Breast epithelium (tissue), 4 donors: ENCODE measurements around the gene ABHD2. TPM values are rescaled to one million over a fixed set of nuclear protein-coding genes. Genes with fewer than 3 reads are reported as not detected.
A peak's percentile ranks its signal among the peaks of the same experiment; 100 is the strongest.
"Not testable (repeated sequence)": the region's sequence is repeated elsewhere in the genome, so short reads cannot be mapped to it uniquely, and the experiment has no call there.

Experiments
- DNase-seq, 2 donors: peaks; one replicate each; pipeline ENCODE4 v3.0.0-alpha.2; 2019; ENCODE audit warnings: low spot score in 2 of 2
- H3K27ac ChIP-seq, 2 donors: fragments of 200-600 bp; sonication (generic) in 1 of 2; one replicate each; pipeline ENCODE4 v1.5.1; 2016 to 2019; ENCODE audit warnings: mild to moderate bottlenecking in 1 of 2
- H3K27me3 ChIP-seq, 2 donors: fragments of 200-600 bp; sonication (generic) in 1 of 2; one replicate each; pipeline versions ENCODE4 v1.5.1 to v1.6.0; 2017 to 2019; ENCODE audit warnings: control low read depth in 1 of 2, mild to moderate bottlenecking in 1 of 2
- H3K36me3 ChIP-seq: fragments of 200-600 bp; one replicate; pipeline ENCODE4 v1.5.1; 2019
- H3K4me1 ChIP-seq, 2 donors: fragments of 200-600 bp; sonication (generic); one replicate each; pipeline ENCODE4 v1.5.1; 2016 to 2019; ENCODE audit warnings: control low read depth in 1 of 2
- H3K4me3 ChIP-seq, 3 donors: fragments of 200-600 bp; sonication (generic); 1 replicate in 2 of 3; 2 replicates in 1 of 3; pipeline ENCODE4 v1.5.1; 2016 to 2019; ENCODE audit warnings: mild to moderate bottlenecking in 3 of 3, moderate library complexity in 2 of 3
- H3K9me3 ChIP-seq, 2 donors: fragments of 200-600 bp; sonication (generic) in 1 of 2; one replicate each; pipeline ENCODE4 v1.5.1; 2016 to 2019; ENCODE audit warnings: control low read depth in 1 of 2
- POLR2A ChIP-seq: fragments of 450-650 bp; IDR thresholded peaks from one replicate; pipeline ENCODE4 v1.6.1; 2016; ENCODE audit warnings: antibody characterized with exemption, mild to moderate bottlenecking, moderate library complexity
- POLR2AphosphoS5 ChIP-seq, 3 donors: sonication (generic); formaldehyde crosslinking; IDR thresholded peaks; one replicate each; pipeline ENCODE4 v1.6.1; 2017; ENCODE audit warnings: antibody characterized with exemption in 3 of 3
- intact Hi-C: fragments of 100-400 bp; cut with DNase I; formaldehyde crosslinking; loops from one replicate; pipeline ENCODE4 v1.15.1; 2023; ENCODE audit warnings: low total_unique reads
- total RNA-seq, 3 donors: library from RNA; depleted of rRNA; stranded (reverse); fragments of >200 nt; gene quantifications; one replicate each; pipeline ENCODE4 v1.1.0, GENCODE V29; 2016
- TF ChIP-seq, protein P1 (sequence below), 3 donors: fragments of 450-650 bp; IDR thresholded peaks; one replicate each; pipeline ENCODE4 v1.5.1; 2016 to 2017; ENCODE audit warnings: antibody characterized with exemption in 3 of 3, mild to moderate bottlenecking in 3 of 3, moderate library complexity in 3 of 3

ABHD2 gene, protein sequence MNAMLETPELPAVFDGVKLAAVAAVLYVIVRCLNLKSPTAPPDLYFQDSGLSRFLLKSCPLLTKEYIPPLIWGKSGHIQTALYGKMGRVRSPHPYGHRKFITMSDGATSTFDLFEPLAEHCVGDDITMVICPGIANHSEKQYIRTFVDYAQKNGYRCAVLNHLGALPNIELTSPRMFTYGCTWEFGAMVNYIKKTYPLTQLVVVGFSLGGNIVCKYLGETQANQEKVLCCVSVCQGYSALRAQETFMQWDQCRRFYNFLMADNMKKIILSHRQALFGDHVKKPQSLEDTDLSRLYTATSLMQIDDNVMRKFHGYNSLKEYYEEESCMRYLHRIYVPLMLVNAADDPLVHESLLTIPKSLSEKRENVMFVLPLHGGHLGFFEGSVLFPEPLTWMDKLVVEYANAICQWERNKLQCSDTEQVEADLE
- total RNA-seq, result 10 to 100 TPM; 76.7 to 91.2 (median 80.3) TPM

DNA sequence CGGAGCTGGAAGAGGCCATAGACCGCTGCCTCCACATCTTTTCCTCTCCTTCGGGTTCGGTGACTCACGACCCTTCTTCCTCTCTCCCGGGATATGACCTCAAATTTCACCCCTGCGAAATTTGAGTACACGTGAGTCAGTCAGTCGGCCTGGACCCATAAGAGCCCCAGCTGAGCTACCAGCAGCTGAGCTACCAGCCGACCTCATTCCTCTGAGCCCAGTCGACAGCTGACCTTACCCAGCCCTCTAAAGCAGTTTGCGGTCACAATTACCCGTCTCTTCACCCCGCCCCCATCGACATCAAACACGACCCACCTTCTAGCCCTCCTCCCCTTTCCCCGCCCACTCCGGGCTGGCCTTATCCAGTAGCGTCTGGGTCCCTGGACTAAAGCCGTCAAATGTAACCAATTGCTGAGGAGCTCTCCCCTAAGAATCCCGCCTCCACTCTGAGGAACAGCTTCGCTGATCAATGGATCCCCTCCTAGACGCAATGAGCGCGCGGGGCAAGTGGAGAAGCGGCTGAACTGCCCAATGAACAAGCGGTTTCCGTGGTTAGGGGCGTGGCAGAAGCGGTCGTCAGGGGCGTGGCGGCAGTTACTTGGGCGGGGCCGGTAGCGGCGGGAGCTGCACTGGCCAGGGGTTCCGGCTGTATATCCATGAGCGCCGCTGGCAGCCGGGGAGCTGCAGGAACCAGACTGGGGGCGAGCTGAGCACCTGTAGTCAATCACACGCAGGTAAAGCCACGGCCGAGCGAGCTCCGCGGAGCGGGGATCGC, at the start of gene ABHD2:
Gene ABHD2, plus strand, starts transcription at position 627 of the 775 bp plus-strand sequence. CDS start 27,872 bp downstream, outside the sequence.
- DNase-seq, result peak; percentile 99
- intact Hi-C loops, result no loop called here
- peaks cover 0 to 3% of the 10 kb centered on the region in 2 donors for H3K4me1 ChIP-seq
- TF ChIP-seq POLR2A (no peak), POLR2AphosphoS5 (IDR thresholded peaks at IDR 0.05) (peak; percentile 35 to 67 (median 62))
- H3K27me3 ChIP-seq, result no peaks in the 10 kb centered on the region
- no peaks in the 10 kb centered on the region for H3K9me3 ChIP-seq
- no peaks in the 10 kb centered on the region for H3K36me3 ChIP-seq
- peak within 1 kb of the TSS; percentile 71 to 97 (median 80) for H3K4me3 ChIP-seq
- H3K27ac ChIP-seq, result peak within 1 kb of the TSS; percentile 89 to 93

DNA sequence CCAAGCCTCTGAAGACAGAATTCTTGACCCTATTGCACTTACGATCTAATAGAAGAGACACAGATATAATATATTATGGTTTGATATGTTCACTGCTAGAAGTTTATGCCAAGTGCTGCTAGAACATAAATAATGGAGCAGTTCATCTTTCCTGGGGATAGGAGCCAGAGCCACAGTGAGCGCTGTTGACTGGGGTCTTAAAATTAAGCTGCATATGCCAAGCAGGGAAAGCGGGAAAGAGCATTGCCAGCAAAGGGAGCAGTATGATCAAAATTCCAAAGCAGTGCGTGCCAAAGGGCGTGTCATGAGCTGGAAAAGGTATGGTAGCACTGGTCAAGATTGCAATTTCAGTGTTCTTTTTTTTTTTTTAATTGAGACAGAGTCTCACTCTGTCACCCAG, 49.1 kb upstream of the ABHD2 start:
- intact Hi-C loops, result no loop called here
- Histone ChIP-seq H3K36me3 (no peaks in the 10 kb centered on the region), H3K27ac (no peak overlapping the region), H3K9me3 (no peaks in the 10 kb centered on the region), H3K4me1 (no peaks in the 10 kb centered on the region), H3K4me3 (no peak overlapping the region), H3K27me3 (no peaks in the 10 kb centered on the region)
- TF ChIP-seq, protein P1, sequence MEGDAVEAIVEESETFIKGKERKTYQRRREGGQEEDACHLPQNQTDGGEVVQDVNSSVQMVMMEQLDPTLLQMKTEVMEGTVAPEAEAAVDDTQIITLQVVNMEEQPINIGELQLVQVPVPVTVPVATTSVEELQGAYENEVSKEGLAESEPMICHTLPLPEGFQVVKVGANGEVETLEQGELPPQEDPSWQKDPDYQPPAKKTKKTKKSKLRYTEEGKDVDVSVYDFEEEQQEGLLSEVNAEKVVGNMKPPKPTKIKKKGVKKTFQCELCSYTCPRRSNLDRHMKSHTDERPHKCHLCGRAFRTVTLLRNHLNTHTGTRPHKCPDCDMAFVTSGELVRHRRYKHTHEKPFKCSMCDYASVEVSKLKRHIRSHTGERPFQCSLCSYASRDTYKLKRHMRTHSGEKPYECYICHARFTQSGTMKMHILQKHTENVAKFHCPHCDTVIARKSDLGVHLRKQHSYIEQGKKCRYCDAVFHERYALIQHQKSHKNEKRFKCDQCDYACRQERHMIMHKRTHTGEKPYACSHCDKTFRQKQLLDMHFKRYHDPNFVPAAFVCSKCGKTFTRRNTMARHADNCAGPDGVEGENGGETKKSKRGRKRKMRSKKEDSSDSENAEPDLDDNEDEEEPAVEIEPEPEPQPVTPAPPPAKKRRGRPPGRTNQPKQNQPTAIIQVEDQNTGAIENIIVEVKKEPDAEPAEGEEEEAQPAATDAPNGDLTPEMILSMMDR (IDR thresholded peaks at IDR 0.05), result no peak
- no peak for TF ChIP-seq POLR2A
- no peak for TF ChIP-seq POLR2AphosphoS5 (IDR thresholded peaks at IDR 0.05)
- DNase-seq, result no peak

DNA sequence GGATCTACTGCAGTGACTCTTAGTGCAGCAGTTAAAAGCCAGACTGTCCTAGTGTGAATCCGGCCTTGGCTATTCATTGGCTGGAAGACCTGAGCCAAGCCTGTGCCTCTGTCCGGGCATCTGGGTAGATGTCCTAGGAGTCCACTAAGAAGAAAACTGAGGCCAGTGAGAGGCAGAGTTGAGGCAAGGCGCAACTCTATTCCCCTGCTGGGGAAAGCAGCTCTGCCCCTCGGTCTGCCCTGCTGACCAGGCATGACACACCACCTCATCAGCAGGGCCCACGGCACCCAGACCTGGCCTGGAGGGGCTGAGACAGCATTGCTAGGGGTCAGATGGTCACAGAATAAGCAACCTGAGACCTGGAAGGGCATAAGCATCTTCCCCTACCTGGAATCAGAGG, 46.7 kb upstream of the ABHD2 start:
- DNase-seq, result no peak
- Histone ChIP-seq H3K9me3 (no peaks in the 10 kb centered on the region), H3K27ac (peak overlapping the region in 1 of 2 donors; percentile 4), H3K36me3 (no peaks in the 10 kb centered on the region), H3K27me3 (no peaks in the 10 kb centered on the region), H3K4me1 (no peaks in the 10 kb centered on the region), H3K4me3 (no peak overlapping the region)
- intact Hi-C loops, result no loop called here
- TF ChIP-seq, protein P1 (IDR thresholded peaks at IDR 0.05), result no peak
- TF ChIP-seq POLR2A (no peak), POLR2AphosphoS5 (IDR thresholded peaks at IDR 0.05) (no peak)

DNA sequence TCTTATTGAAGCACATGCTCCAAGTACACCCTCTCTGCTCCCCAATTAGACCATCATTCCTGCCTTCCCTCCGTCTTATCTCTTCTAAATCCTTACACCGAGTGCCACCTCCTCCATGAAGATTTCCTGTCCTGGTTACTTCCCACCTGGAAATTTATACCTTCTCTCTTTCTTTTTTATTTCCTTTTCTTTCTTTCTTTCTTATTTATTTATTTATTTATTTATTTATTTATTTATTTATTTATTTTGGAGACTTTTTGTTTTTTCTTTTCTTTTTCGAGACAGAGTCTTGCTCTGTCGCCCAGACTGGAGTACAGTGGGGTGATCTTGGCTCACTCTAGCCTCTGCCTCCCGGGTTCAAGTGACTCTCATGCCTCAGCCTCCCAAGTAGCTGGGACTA, 45.9 kb upstream of the ABHD2 start:
- no peaks in the 10 kb centered on the region for H3K9me3 ChIP-seq
- no peak overlapping the region for H3K4me3 ChIP-seq
- no peaks in the 10 kb centered on the region for H3K27me3 ChIP-seq
- H3K27ac ChIP-seq, result no peak overlapping the region
- no peaks in the 10 kb centered on the region for H3K36me3 ChIP-seq
- TF ChIP-seq POLR2A (no peak), POLR2AphosphoS5 (IDR thresholded peaks at IDR 0.05) (no peak)
- TF ChIP-seq, protein P1 (IDR thresholded peaks at IDR 0.05), result no peak
- intact Hi-C loops, result no loop called here
- no peaks in the 10 kb centered on the region for H3K4me1 ChIP-seq
- DNase-seq, result no peak

DNA sequence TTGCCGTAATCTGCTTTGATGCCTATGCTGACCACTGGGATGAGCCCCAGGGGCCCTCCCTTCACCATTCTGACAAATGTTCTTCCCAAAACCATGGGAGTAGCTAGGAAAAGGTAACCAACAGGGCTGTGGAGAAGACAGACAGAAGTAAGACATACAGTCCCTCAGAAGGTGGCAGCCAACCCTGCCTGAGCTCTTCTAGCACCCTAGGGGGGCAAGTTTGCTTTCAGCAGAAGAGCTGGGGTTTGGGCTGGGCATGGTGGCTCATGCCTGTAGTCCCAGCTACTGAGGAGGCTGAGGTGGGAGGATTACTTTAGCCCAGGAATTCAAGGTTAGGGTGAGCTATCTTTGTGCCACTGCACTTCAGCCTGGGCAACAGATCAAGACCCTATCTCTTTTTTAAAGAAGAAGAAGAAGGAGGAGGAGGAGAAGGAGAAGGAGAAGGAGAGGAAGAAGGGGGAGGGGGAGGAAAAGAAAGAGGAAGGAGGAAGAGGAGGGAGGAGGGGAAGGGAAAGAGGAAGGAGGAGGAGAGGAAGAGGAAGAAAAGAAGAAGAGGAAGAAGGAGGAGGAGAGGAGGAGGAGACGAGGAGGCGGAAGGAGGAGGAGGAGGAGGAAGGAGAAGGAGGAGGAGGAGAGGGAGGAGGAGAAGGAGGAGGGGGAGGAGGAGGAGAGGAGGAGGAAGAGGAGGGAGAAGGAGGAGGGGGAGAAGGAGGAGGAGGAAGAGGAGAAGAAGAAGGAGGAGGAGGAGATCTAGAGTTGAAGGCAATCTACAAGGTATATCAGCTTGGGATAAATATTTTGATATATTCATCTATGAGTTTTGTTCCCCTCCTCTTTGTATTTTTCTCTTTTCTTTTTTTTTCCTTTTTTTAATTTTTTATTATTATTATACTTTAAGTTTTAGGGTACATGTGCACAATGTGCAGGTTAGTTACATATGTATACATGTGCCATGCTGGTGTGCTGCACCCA, 44.9 kb upstream of the ABHD2 start:
- Histone ChIP-seq H3K4me3 (no peak overlapping the region), H3K36me3 (no peaks in the 10 kb centered on the region), H3K9me3 (no peaks in the 10 kb centered on the region), H3K27ac (no peak overlapping the region), H3K4me1 (no peaks in the 10 kb centered on the region), H3K27me3 (no peaks in the 10 kb centered on the region)
- TF ChIP-seq, protein P1 (IDR thresholded peaks at IDR 0.05), result no peak
- TF ChIP-seq POLR2A (no peak), POLR2AphosphoS5 (IDR thresholded peaks at IDR 0.05) (no peak)
- intact Hi-C loops, result no loop called here
- DNase-seq, result no peak

- intact Hi-C loops, H3K9me3 ChIP-seq, DNase-seq, H3K4me1 ChIP-seq, H3K27ac ChIP-seq, H3K27me3 ChIP-seq, H3K36me3 ChIP-seq, H3K4me3 ChIP-seq: not testable (repeated sequence)
Measured at GRCh38 chr15:89049016-89049666, 39.1 kb upstream of the ABHD2 start.
